HepG2 (cell line): Measurements from ENCODE around the gene FNDC10. TPM values are rescaled to one million over a fixed set of nuclear protein-coding genes. Genes with fewer than 3 reads are reported as not detected.

Experiments used
- ATF7 ChIP-seq, 2 experiments: fragments of 450-650 bp in 1 of 2; sonication (generic) in 1 of 2; formaldehyde crosslinking in 1 of 2; IDR thresholded peaks; 2 replicates each; pipeline versions ENCODE4 v1.4.0 to v1.6.1; 2016 to 2020; ENCODE audit warnings: antibody characterized with exemption in 1 of 2, mild to moderate bottlenecking in 1 of 2, missing genetic modification reagents in 1 of 2
- CBFB ChIP-seq: sonication (generic); formaldehyde crosslinking; IDR thresholded peaks from 2 replicates; pipeline ENCODE4 v1.4.0; 2020; ENCODE audit warnings: missing genetic modification reagents
- FOSL2 ChIP-seq: sonication (generic); formaldehyde crosslinking; IDR thresholded peaks from 2 replicates; pipeline ENCODE4 v1.4.0; 2020; ENCODE audit warnings: missing genetic modification reagents
- PHF21A ChIP-seq: sonication (generic); formaldehyde crosslinking; IDR thresholded peaks from 2 replicates; pipeline ENCODE4 v1.5.0; 2020; ENCODE audit warnings: mild to moderate bottlenecking, missing genetic modification reagents
- PHF8 ChIP-seq: sonication (generic); formaldehyde crosslinking; IDR thresholded peaks from 2 replicates; pipeline ENCODE4 v1.5.0; 2020; ENCODE audit warnings: missing genetic modification reagents
- STAG1 ChIP-seq: sonication (generic); formaldehyde crosslinking; IDR thresholded peaks from 2 replicates; pipeline ENCODE4 v1.4.0; 2020; ENCODE audit warnings: missing genetic modification reagents
- ZBTB8A ChIP-seq: sonication (generic); formaldehyde crosslinking; IDR thresholded peaks from 2 replicates; pipeline ENCODE4 v1.4.0; 2020; ENCODE audit warnings: mild to moderate bottlenecking, low read depth, missing genetic modification reagents, borderline replicate concordance
- ZNF552 ChIP-seq: sonication (generic); formaldehyde crosslinking; IDR thresholded peaks from 2 replicates; pipeline ENCODE4 v1.9.0; 2022; ENCODE audit warnings: missing genetic modification reagents, mild to moderate bottlenecking, borderline replicate concordance
- ZSCAN21 ChIP-seq: sonication (generic); formaldehyde crosslinking; IDR thresholded peaks from 2 replicates; pipeline ENCODE4 v1.8.0; 2022; ENCODE audit warnings: mild to moderate bottlenecking, missing genetic modification reagents, moderate library complexity, borderline replicate concordance
- polyA plus RNA-seq, 8 experiments: library from polyadenylated mRNA; depleted of rRNA in 3 of 8; stranded (reverse) in 7 of 8; unstranded in 1 of 8; fragments of >200 nt; fragmentation: Illumina TruSeq in 4 of 8; extraction: Trizol in 4 of 8; gene quantifications; 2 replicates each; pipeline versions ENCODE4 v1.2.1 to v1.2.3, GENCODE V29; 2011 to 2016; ENCODE audit warnings: low read depth in 4 of 8, missing spikeins in 1 of 8, mixed read lengths in 1 of 8; ENCODE audit not compliant: insufficient read depth in 1 of 8
- total RNA-seq, 5 experiments: library from RNA; depleted of rRNA; stranded (reverse); fragments of >200 nt; fragmentation: Illumina TruSeq; extraction: Trizol; gene quantifications; 2 replicates each; pipeline ENCODE4 v1.2.3, GENCODE V29; 2016; ENCODE audit warnings: low read depth in 1 of 5
- TF ChIP-seq, protein P1 (sequence below): sonication (generic); formaldehyde crosslinking; IDR thresholded peaks from 2 replicates; pipeline ENCODE4 v1.5.0; 2020; ENCODE audit warnings: mild to moderate bottlenecking, missing genetic modification reagents, moderate library complexity
- TF ChIP-seq, protein P2 (sequence below), 2 experiments: sonication (generic) in 1 of 2; formaldehyde crosslinking in 1 of 2; IDR thresholded peaks; 2 replicates each; pipeline versions ENCODE4 v1.4.0 to v1.6.1; 2018 to 2020; ENCODE audit warnings: missing genetic modification reagents in 2 of 2, borderline replicate concordance in 1 of 2, low read depth in 1 of 2, mild to moderate bottlenecking in 1 of 2, missing biosample characterization in 1 of 2
- TF ChIP-seq, protein P3 (sequence below): IDR thresholded peaks from 2 replicates; pipeline ENCODE4 v1.6.1; 2016; ENCODE audit warnings: mild to moderate bottlenecking, missing biosample characterization, missing genetic modification reagents
- TF ChIP-seq, protein P4 (sequence below): sonication (generic); formaldehyde crosslinking; IDR thresholded peaks from 2 replicates; pipeline ENCODE4 v1.8.1; 2022; ENCODE audit warnings: low read depth, mild to moderate bottlenecking, missing genetic modification reagents
- TF ChIP-seq, protein P5 (sequence below): sonication (generic); formaldehyde crosslinking; IDR thresholded peaks from 2 replicates; pipeline ENCODE4 v1.5.1; 2020; ENCODE audit warnings: mild to moderate bottlenecking, missing genetic modification reagents, moderate library complexity

Gene FNDC10
- total and polyA plus RNA-seq, 2 of the 13 experiments (the other 11 are each of a cell fraction or from before 2014, with no cell fraction given), result 2.2 to 2.5 TPM

DNA sequence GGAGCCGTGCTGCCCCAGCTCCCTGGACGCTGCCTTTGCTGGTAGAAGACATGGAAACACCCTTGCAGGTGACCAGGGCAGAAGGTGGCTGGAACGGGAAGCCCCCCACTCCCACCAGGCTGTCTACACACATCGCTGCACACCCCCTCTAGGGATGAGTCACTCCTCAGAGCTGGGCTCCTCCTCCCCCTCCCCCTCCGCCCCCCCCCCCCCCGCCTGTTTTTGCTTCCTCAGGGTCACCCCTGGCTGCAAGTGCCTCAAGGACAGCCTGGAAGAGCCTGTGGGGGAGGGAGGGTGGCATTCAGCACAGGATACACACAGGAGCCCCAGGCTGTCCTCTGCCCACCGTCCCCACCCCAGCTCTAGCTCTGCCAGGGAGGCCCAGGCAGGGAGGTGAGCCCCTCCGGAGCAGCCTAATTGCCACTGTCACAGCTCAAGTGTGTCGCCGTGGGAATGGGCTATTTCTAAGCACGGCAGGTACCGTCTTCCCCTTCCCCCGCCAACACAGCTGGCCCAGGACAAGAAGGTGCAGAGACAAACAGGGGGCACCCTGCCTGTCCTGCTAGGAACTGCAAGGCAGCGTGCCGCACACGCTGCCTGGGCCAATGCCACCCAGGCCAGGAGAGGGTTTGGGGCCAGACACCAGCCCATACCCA, 2.5 kb downstream of the FNDC10 start (continued):
- TF ChIP-seq ATF7 (IDR thresholded peaks at IDR 0.05), result no peak
- no peak for TF ChIP-seq ATF7 (CRISPR knock-in tag; IDR thresholded peaks at IDR 0.05)
- 0 out of 2 replicates have a peak, but pooled peaks have one; percentile 30 for TF ChIP-seq ZSCAN21
- TF ChIP-seq STAG1 (CRISPR knock-in tag), result peak; percentile 33; the same call in 1 of the 2 replicates
- TF ChIP-seq PHF21A (CRISPR knock-in tag), result no peak
- TF ChIP-seq, protein P1, sequence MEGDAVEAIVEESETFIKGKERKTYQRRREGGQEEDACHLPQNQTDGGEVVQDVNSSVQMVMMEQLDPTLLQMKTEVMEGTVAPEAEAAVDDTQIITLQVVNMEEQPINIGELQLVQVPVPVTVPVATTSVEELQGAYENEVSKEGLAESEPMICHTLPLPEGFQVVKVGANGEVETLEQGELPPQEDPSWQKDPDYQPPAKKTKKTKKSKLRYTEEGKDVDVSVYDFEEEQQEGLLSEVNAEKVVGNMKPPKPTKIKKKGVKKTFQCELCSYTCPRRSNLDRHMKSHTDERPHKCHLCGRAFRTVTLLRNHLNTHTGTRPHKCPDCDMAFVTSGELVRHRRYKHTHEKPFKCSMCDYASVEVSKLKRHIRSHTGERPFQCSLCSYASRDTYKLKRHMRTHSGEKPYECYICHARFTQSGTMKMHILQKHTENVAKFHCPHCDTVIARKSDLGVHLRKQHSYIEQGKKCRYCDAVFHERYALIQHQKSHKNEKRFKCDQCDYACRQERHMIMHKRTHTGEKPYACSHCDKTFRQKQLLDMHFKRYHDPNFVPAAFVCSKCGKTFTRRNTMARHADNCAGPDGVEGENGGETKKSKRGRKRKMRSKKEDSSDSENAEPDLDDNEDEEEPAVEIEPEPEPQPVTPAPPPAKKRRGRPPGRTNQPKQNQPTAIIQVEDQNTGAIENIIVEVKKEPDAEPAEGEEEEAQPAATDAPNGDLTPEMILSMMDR (CRISPR knock-in tag), result peak; percentile 54
- peak; percentile 51 for TF ChIP-seq FOSL2 (CRISPR knock-in tag)
- TF ChIP-seq CBFB, result peak; percentile 31; the same call in 1 of the 2 replicates
- TF ChIP-seq, protein P2, sequence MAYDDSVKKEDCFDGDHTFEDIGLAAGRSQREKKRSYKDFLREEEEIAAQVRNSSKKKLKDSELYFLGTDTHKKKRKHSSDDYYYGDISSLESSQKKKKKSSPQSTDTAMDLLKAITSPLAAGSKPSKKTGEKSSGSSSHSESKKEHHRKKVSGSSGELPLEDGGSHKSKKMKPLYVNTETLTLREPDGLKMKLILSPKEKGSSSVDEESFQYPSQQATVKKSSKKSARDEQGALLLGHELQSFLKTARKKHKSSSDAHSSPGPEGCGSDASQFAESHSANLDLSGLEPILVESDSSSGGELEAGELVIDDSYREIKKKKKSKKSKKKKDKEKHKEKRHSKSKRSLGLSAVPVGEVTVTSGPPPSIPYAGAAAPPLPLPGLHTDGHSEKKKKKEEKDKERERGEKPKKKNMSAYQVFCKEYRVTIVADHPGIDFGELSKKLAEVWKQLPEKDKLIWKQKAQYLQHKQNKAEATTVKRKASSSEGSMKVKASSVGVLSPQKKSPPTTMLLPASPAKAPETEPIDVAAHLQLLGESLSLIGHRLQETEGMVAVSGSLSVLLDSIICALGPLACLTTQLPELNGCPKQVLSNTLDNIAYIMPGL (CRISPR knock-in tag; IDR thresholded peaks at IDR 0.05; ENCODE audit: borderline replicate concordance in 1 of 2, low read depth in 1 of 2), result 0 out of 4 replicates have a peak, but pooled peaks of 1 of the 2 experiments have one; percentile 40
- TF ChIP-seq PHF8, result peak; percentile 27; the same call in 1 of the 2 replicates
- TF ChIP-seq, protein P3, sequence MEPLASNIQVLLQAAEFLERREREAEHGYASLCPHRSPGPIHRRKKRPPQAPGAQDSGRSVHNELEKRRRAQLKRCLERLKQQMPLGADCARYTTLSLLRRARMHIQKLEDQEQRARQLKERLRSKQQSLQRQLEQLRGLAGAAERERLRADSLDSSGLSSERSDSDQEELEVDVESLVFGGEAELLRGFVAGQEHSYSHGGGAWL (CRISPR knock-in tag), result 0 out of 2 replicates have a peak, but pooled peaks have one; percentile 32
- TF ChIP-seq, protein P4, sequence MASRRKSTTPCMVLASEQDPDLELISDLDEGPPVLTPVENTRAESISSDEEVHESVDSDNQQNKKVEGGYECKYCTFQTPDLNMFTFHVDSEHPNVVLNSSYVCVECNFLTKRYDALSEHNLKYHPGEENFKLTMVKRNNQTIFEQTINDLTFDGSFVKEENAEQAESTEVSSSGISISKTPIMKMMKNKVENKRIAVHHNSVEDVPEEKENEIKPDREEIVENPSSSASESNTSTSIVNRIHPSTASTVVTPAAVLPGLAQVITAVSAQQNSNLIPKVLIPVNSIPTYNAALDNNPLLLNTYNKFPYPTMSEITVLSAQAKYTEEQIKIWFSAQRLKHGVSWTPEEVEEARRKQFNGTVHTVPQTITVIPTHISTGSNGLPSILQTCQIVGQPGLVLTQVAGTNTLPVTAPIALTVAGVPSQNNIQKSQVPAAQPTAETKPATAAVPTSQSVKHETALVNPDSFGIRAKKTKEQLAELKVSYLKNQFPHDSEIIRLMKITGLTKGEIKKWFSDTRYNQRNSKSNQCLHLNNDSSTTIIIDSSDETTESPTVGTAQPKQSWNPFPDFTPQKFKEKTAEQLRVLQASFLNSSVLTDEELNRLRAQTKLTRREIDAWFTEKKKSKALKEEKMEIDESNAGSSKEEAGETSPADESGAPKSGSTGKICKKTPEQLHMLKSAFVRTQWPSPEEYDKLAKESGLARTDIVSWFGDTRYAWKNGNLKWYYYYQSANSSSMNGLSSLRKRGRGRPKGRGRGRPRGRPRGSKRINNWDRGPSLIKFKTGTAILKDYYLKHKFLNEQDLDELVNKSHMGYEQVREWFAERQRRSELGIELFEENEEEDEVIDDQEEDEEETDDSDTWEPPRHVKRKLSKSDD (CRISPR knock-in tag), result 0 out of 2 replicates have a peak, but pooled peaks have one; percentile 32
- TF ChIP-seq, protein P5, sequence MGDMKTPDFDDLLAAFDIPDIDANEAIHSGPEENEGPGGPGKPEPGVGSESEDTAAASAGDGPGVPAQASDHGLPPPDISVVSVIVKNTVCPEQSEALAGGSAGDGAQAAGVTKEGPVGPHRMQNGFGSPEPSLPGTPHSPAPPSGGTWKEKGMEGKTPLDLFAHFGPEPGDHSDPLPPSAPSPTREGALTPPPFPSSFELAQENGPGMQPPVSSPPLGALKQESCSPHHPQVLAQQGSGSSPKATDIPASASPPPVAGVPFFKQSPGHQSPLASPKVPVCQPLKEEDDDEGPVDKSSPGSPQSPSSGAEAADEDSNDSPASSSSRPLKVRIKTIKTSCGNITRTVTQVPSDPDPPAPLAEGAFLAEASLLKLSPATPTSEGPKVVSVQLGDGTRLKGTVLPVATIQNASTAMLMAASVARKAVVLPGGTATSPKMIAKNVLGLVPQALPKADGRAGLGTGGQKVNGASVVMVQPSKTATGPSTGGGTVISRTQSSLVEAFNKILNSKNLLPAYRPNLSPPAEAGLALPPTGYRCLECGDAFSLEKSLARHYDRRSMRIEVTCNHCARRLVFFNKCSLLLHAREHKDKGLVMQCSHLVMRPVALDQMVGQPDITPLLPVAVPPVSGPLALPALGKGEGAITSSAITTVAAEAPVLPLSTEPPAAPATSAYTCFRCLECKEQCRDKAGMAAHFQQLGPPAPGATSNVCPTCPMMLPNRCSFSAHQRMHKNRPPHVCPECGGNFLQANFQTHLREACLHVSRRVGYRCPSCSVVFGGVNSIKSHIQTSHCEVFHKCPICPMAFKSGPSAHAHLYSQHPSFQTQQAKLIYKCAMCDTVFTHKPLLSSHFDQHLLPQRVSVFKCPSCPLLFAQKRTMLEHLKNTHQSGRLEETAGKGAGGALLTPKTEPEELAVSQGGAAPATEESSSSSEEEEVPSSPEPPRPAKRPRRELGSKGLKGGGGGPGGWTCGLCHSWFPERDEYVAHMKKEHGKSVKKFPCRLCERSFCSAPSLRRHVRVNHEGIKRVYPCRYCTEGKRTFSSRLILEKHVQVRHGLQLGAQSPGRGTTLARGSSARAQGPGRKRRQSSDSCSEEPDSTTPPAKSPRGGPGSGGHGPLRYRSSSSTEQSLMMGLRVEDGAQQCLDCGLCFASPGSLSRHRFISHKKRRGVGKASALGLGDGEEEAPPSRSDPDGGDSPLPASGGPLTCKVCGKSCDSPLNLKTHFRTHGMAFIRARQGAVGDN (CRISPR knock-in tag), result peak; percentile 60
- no peak for TF ChIP-seq ZBTB8A (CRISPR knock-in tag)
- TF ChIP-seq ZNF552 (CRISPR knock-in tag), result no peak
